B cell (primary cell): ENCODE data around the gene CDHR3. TPM values are rescaled to one million over a fixed set of nuclear protein-coding genes. Genes with fewer than 3 reads are reported as not detected.

ENCODE experiments used
- ATAC-seq: fragments of 200-7000 bp; cut with Tn5 transposase; one replicate; pipeline ENCODE4 v1.10.0; 2021; ENCODE audit warnings: low read depth, mild to moderate bottlenecking, moderate number of reproducible peaks, moderate library complexity
- CTCF ChIA-PET: fragments of 350-600 bp; sonication (Branson Sonifier 250); formaldehyde crosslinking; loops from one replicate; lab custom pipeline; 2021; ENCODE audit warnings: antibody characterized with exemption, inconsistent platforms; lab: Charles Lee
- POLR2A ChIA-PET: fragments of 350-600 bp; sonication (Branson Sonifier 250); formaldehyde crosslinking; loops from one replicate; lab custom pipeline; 2021; ENCODE audit warnings: antibody characterized with exemption; lab: Charles Lee
- DNase-seq: peaks from one replicate; pipeline ENCODE4 v3.0.0; 2013
- H2AFZ ChIP-seq: 2 replicates; pipeline ENCODE4 v1.6.1; 2012; ENCODE audit warnings: mild to moderate bottlenecking, low read depth, low read length; ENCODE audit not compliant: insufficient read depth, poor library complexity, severe bottlenecking
- H3K27ac ChIP-seq, 2 donors: 1 replicate in 1 of 2; 2 replicates in 1 of 2; pipeline ENCODE4 v1.5.1; 2012 to 2013; ENCODE audit warnings: low read length in 2 of 2, mild to moderate bottlenecking in 2 of 2, moderate library complexity in 1 of 2
- H3K27me3 ChIP-seq, 4 experiments: fragments of 200-600 bp in 1 of 4; sonication (generic) in 1 of 4; replicated peaks in 1 of 4; 1 replicate in 2 of 4; 2 replicates in 2 of 4; pipeline versions ENCODE4 v1.6.1 to v1.7.0; 2013 to 2016; ENCODE audit warnings: low read length in 3 of 4, mild to moderate bottlenecking in 2 of 4, mixed read lengths in 1 of 4, moderate library complexity in 1 of 4; ENCODE audit not compliant: insufficient read depth in 4 of 4, control insufficient read depth in 3 of 4; ENCODE audit errors: control extremely low read depth in 1 of 4
- H3K36me3 ChIP-seq, 2 experiments: replicated peaks in 1 of 2; 1 replicate in 1 of 2; 2 replicates in 1 of 2; pipeline versions ENCODE4 v1.6.1 to v1.7.1; 2013; ENCODE audit warnings: low read length in 1 of 2; ENCODE audit not compliant: insufficient read depth in 2 of 2, control insufficient read depth in 1 of 2; ENCODE audit errors: control extremely low read depth in 1 of 2, extremely low read depth in 1 of 2
- H3K4me1 ChIP-seq, 2 donors: fragments of 200-600 bp in 1 of 2; sonication (generic) in 1 of 2; 1 replicate in 1 of 2; 2 replicates in 1 of 2; pipeline versions ENCODE4 v1.5.1 to v1.6.1; 2013 to 2017; ENCODE audit warnings: low read length in 2 of 2; ENCODE audit not compliant: control insufficient read depth in 2 of 2, insufficient read depth in 2 of 2
- H3K4me2 ChIP-seq: replicated peaks from 2 replicates; pipeline ENCODE3; 2012; ENCODE audit warnings: mild to moderate bottlenecking, low read depth, low read length; ENCODE audit not compliant: poor library complexity, severe bottlenecking
- H3K4me3 ChIP-seq, 5 experiments: fragments of 200-600 bp in 1 of 5; sonication (generic) in 1 of 5; 1 replicate in 3 of 5; 2 replicates in 2 of 5; pipeline versions ENCODE4 v1.5.1 to v1.7.0; 2011 to 2016; ENCODE audit warnings: low read length in 4 of 5, mild to moderate bottlenecking in 4 of 5, low read depth in 2 of 5, control low read depth in 1 of 5, moderate library complexity in 1 of 5; ENCODE audit not compliant: insufficient read depth in 1 of 5; ENCODE audit errors: control extremely low read depth in 1 of 5, extremely low read depth in 1 of 5
- H3K79me2 ChIP-seq: fragments of 200-600 bp; sonication (generic); one replicate; pipeline ENCODE4 v1.6.0; 2016; ENCODE audit warnings: low read length; ENCODE audit not compliant: control insufficient read depth, insufficient read depth
- H3K9ac ChIP-seq: fragments of 200-600 bp; sonication (generic); 2 replicates; pipeline ENCODE4 v1.6.1; 2017; ENCODE audit warnings: mild to moderate bottlenecking, low read length, moderate library complexity
- H3K9me3 ChIP-seq, 3 donors: one replicate each; pipeline versions ENCODE4 v1.6.1 to v1.7.1; 2013; ENCODE audit warnings: low read length in 2 of 3; ENCODE audit not compliant: control insufficient read depth in 2 of 3, insufficient read depth in 1 of 3; ENCODE audit errors: control extremely low read depth in 1 of 3
- H4K20me1 ChIP-seq: 2 replicates; pipeline ENCODE4 v1.6.0; 2012; ENCODE audit warnings: mild to moderate bottlenecking, low read length; ENCODE audit not compliant: insufficient read depth, control insufficient read depth, poor library complexity, severe bottlenecking
- H3K27ac Mint-ChIP-seq: one replicate; pipeline ENCODE4 v1.8.0; 2021; ENCODE audit warnings: mixed read lengths
- H3K27me3 Mint-ChIP-seq: one replicate; pipeline ENCODE4 v1.8.0; 2021; ENCODE audit warnings: mixed read lengths
- H3K4me1 Mint-ChIP-seq: one replicate; pipeline ENCODE4 v1.8.0; 2021; ENCODE audit warnings: mixed read lengths
- H3K4me3 Mint-ChIP-seq: one replicate; pipeline ENCODE4 v1.8.0; 2021; ENCODE audit warnings: mixed read lengths
- H3K9me3 Mint-ChIP-seq: one replicate; pipeline ENCODE4 v1.8.0; 2022; ENCODE audit warnings: mixed read lengths; ENCODE audit not compliant: insufficient read depth
- CTCF ChIP-seq: fragments of 200-600 bp; IDR thresholded peaks from one replicate; pipeline ENCODE4 v1.8.0; 2022; ENCODE audit warnings: antibody characterized with exemption, mild to moderate bottlenecking
- EZH2 ChIP-seq: IDR thresholded peaks from 2 replicates; pipeline ENCODE4 v1.6.1; 2012; ENCODE audit warnings: borderline replicate concordance, low read depth, mild to moderate bottlenecking, moderate library complexity, low read length; ENCODE audit not compliant: insufficient read depth, poor library complexity, severe bottlenecking
- WGBS: methylation state at CpG from one replicate; pipeline ENCODE4 v1.1.5; 2013; ENCODE audit warnings: missing lambda C conversion rate; ENCODE audit not compliant: insufficient coverage; 5-methylcytosine and 5-hydroxymethylcytosine counted together
- intact Hi-C: fragments of 100-400 bp; cut with micrococcal nuclease; formaldehyde crosslinking; loops from one replicate; pipeline ENCODE4 v1.10.0; 2022
- polyA plus RNA-seq: library from polyadenylated mRNA; depleted of rRNA; stranded (reverse); fragments of >200 nt; gene quantifications from 2 replicates; pipeline ENCODE4 v1.2.3, GENCODE V29; 2012
- total RNA-seq, 2 donors: library from RNA; stranded (reverse); fragments of 120-200 nt in 1 of 2; gene quantifications; 1 replicate in 1 of 2; 2 replicates in 1 of 2; pipeline versions ENCODE4 v1.2.3 to v1.2.4, GENCODE V29; 2013 to 2022

CDHR3 gene
- total and polyA plus RNA-seq, 2 donors (not counting 1 experiment from before 2014, with no cell fraction given) = 0.34 to 2.6 TPM

GRCh38 chr7:106012184-106012583, 49.1 kb downstream of the CDHR3 start:
- no peak for ATAC-seq
- no peaks in the 10 kb centered on the region for H3K36me3 ChIP-seq
- H2AFZ ChIP-seq = no peak overlapping the region
- ChIA-PET CTCF (interaction anchor here (1.5 kb wide), 1 partner anchor 355 kb away, joined by 5 read pairs; no protein-coding TSS in a partner anchor), POLR2A (no interaction called here)
- intact Hi-C loops = no loop called here
- no peak overlapping the region for H3K27ac ChIP-seq
- no peak for DNase-seq
- H3K9me3 Mint-ChIP-seq = peaks cover 3% of the 10 kb centered on the region
- no peak overlapping the region for H3K4me3 ChIP-seq
- H4K20me1 ChIP-seq = no peaks in the 10 kb centered on the region
- H3K4me2 ChIP-seq = no peak overlapping the region
- TF ChIP-seq EZH2 (no peak), CTCF (no peak)
- peaks cover 0 to 4% (median under 1%) of the 10 kb centered on the region in 4 experiments for H3K27me3 ChIP-seq
- WGBS = 92% methylated on average over 5 of the region's 5 CpGs
- H3K9ac ChIP-seq = no peak overlapping the region
- H3K9me3 ChIP-seq = peaks cover 0 to 15% (median 5%) of the 10 kb centered on the region in 3 donors
- H3K4me3 Mint-ChIP-seq = no peak overlapping the region
- peaks cover 24 to 25% of the 10 kb centered on the region in 2 donors for H3K4me1 ChIP-seq
- H3K4me1 Mint-ChIP-seq = peaks cover 31% of the 10 kb centered on the region
- H3K27ac Mint-ChIP-seq = no peak overlapping the region
- peaks cover 4% of the 10 kb centered on the region for H3K27me3 Mint-ChIP-seq
- no peaks in the 10 kb centered on the region for H3K79me2 ChIP-seq

DNA sequence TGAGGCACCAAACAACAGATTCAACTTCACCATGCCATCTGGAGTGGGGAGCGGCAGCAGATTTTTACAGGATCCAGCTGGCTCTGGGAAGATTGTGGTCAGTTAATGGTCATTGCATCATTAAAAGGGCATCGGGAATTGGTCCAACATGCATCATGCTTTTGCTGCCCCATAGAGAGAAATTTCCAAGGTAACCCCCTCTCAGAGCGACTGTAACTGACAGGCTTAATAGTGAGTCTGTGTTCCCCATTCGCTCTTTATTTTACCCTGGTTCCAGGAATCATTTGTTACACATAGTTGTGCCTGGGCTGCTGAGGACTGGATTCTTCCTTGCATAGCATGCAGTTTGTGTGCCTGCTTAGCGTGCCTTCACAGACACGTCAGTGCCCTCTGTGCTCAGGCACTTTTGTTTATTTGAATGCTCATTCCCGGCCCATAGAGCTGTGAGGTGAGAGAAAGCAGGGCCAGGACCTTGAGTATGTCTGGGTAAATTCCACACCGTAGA, 49.9 kb downstream of the CDHR3 start:
- Mint-ChIP-seq H3K4me1 (peaks cover 31% of the 10 kb centered on the region), H3K9me3 (no peaks in the 10 kb centered on the region), H3K27ac (no peak overlapping the region), H3K4me3 (no peak overlapping the region), H3K27me3 (peaks cover 4% of the 10 kb centered on the region)
- H3K27ac ChIP-seq = no peak overlapping the region
- DNase-seq = no peak
- POLR2A ChIA-PET = no interaction called here
- no peak overlapping the region for H3K4me3 ChIP-seq
- no peak for TF ChIP-seq EZH2
- no peak for TF ChIP-seq CTCF
- intact Hi-C loops = no loop called here
- H3K27me3 ChIP-seq = peaks cover 0 to 4% (median under 1%) of the 10 kb centered on the region in 4 experiments
- H3K36me3 ChIP-seq = no peaks in the 10 kb centered on the region
- H3K79me2 ChIP-seq = no peaks in the 10 kb centered on the region
- no peak overlapping the region for H3K9ac ChIP-seq
- H4K20me1 ChIP-seq = no peaks in the 10 kb centered on the region
- CTCF ChIA-PET = no interaction called here
- peaks cover 24 to 25% of the 10 kb centered on the region in 2 donors for H3K4me1 ChIP-seq
- H2AFZ ChIP-seq = no peak overlapping the region
- 95% methylated on average over 7 of the region's 8 CpGs for WGBS
- no peak for ATAC-seq
- peaks cover 0 to 12% (median 5%) of the 10 kb centered on the region in 3 donors for H3K9me3 ChIP-seq
- no peak overlapping the region for H3K4me2 ChIP-seq
